ENCODE measurements around the gene AKR1D1. TPM values are rescaled to one million over a fixed set of nuclear protein-coding genes. Genes with fewer than 3 reads are reported as not detected.

AKR1D1 gene
- total RNA-seq, 4 donors from 2014 or later: 0.39 TPM; not detected in 3

- DNase-seq (ENCODE audit: low spot score in 2 of 2): no peak
- Histone ChIP-seq H3K9me3 (no peaks in the 10 kb centered on the region), H3K36me3 (no peaks in the 10 kb centered on the region), H3K27me3 (no peaks in the 10 kb centered on the region), H3K27ac (no peak overlapping the region), H3K4me1 (no peaks in the 10 kb centered on the region), H3K4me3 (no peak overlapping the region)
- TF ChIP-seq EP300 (IDR thresholded peaks at IDR 0.05): no peak
- no peak for TF ChIP-seq POLR2AphosphoS5 (IDR thresholded peaks at IDR 0.05)
- no peak for TF ChIP-seq POLR2A (IDR thresholded peaks at IDR 0.05)
- TF ChIP-seq, protein P1, sequence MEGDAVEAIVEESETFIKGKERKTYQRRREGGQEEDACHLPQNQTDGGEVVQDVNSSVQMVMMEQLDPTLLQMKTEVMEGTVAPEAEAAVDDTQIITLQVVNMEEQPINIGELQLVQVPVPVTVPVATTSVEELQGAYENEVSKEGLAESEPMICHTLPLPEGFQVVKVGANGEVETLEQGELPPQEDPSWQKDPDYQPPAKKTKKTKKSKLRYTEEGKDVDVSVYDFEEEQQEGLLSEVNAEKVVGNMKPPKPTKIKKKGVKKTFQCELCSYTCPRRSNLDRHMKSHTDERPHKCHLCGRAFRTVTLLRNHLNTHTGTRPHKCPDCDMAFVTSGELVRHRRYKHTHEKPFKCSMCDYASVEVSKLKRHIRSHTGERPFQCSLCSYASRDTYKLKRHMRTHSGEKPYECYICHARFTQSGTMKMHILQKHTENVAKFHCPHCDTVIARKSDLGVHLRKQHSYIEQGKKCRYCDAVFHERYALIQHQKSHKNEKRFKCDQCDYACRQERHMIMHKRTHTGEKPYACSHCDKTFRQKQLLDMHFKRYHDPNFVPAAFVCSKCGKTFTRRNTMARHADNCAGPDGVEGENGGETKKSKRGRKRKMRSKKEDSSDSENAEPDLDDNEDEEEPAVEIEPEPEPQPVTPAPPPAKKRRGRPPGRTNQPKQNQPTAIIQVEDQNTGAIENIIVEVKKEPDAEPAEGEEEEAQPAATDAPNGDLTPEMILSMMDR (IDR thresholded peaks at IDR 0.05): no peak
- WGBS: 81% methylated on average over 5 of the region's 5 CpGs
Measured at GRCh38 chr7:138105221-138105620, 29.0 kb downstream of the AKR1D1 start.

- Histone ChIP-seq H3K36me3 (no peaks in the 10 kb centered on the region), H3K4me1 (no peaks in the 10 kb centered on the region), H3K27me3 (no peaks in the 10 kb centered on the region), H3K27ac (no peak overlapping the region), H3K9me3 (no peaks in the 10 kb centered on the region), H3K4me3 (no peak overlapping the region)
- DNase-seq (ENCODE audit: low spot score in 2 of 2): no peak
- TF ChIP-seq EP300 (IDR thresholded peaks at IDR 0.05) (no peak), POLR2A (IDR thresholded peaks at IDR 0.05) (no peak), POLR2AphosphoS5 (IDR thresholded peaks at IDR 0.05) (no peak)
- TF ChIP-seq, protein P1 (IDR thresholded peaks at IDR 0.05): no peak
- 91% methylated on average over 3 of the region's 3 CpGs for WGBS
Measured at GRCh38 chr7:138115047-138115446, 38.8 kb downstream of the AKR1D1 start.

DNA sequence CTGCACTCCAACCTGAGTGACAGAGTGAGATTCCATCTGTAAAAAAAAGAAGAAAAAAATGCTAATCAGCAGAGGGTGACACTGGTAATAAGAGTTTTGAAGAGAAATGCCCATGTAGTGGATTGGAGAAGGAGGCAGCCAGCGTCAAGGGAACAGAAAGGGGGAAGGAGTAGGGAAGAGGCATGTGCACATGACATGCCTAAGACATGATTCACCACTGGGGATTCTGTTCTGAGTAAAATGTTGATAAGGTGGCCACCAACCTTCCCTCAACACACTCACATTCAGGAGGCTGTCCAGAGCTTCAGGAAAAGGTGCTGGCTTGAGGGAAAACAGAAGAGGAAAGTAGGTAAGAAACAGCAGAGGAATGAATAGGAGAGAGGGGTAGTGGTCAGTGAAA lies 39.9 kb downstream of the AKR1D1 start:
- no peak overlapping the region for H3K27ac ChIP-seq
- no peaks in the 10 kb centered on the region for H3K27me3 ChIP-seq
- no peaks in the 10 kb centered on the region for H3K9me3 ChIP-seq
- WGBS: 29% methylated on average over 1 of the region's 1 CpG
- no peaks in the 10 kb centered on the region for H3K4me1 ChIP-seq
- no peaks in the 10 kb centered on the region for H3K36me3 ChIP-seq
- no peak for DNase-seq (ENCODE audit: low spot score in 2 of 2)
- no peak overlapping the region for H3K4me3 ChIP-seq
- TF ChIP-seq, protein P1 (IDR thresholded peaks at IDR 0.05): no peak
- TF ChIP-seq EP300 (IDR thresholded peaks at IDR 0.05): no peak
- no peak for TF ChIP-seq POLR2A (IDR thresholded peaks at IDR 0.05)

DNA sequence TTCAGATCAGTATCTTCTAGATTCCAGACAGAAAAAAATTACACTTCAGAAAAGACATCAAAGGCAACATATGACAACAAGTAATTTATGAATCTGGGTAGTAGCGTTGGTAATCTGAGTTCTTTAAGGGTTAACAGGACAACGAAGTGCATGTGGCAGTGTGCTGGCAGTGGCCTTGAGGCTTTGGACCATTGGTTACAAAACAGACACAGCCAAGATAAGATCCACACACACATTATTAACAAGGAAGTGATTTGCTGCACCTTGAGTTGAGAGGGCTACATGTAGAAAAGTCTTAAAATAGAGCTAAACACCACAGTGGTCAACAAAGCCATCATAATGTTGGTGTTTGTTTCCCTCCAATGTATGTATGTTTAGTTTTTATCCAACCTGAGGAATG lies 40.6 kb downstream of the AKR1D1 start:
- DNase-seq (ENCODE audit: low spot score in 2 of 2): no peak
- no peaks in the 10 kb centered on the region for H3K4me1 ChIP-seq
- no peaks in the 10 kb centered on the region for H3K9me3 ChIP-seq
- H3K36me3 ChIP-seq: no peaks in the 10 kb centered on the region
- 35% methylated on average over 2 of the region's 2 CpGs for WGBS
- no peak overlapping the region for H3K27ac ChIP-seq
- TF ChIP-seq, protein P1 (IDR thresholded peaks at IDR 0.05): no peak
- TF ChIP-seq POLR2A (IDR thresholded peaks at IDR 0.05) (no peak), EP300 (IDR thresholded peaks at IDR 0.05) (no peak), POLR2AphosphoS5 (IDR thresholded peaks at IDR 0.05) (no peak)
- no peaks in the 10 kb centered on the region for H3K27me3 ChIP-seq
- no peak overlapping the region for H3K4me3 ChIP-seq

GRCh38 chr7:138120140-138120827 lies 44.0 kb downstream of the AKR1D1 start:
- H3K9me3 ChIP-seq: no peaks in the 10 kb centered on the region
- TF ChIP-seq EP300 (IDR thresholded peaks at IDR 0.05) (no peak), POLR2AphosphoS5 (IDR thresholded peaks at IDR 0.05) (no peak), POLR2A (IDR thresholded peaks at IDR 0.05) (no peak)
- TF ChIP-seq, protein P1 (IDR thresholded peaks at IDR 0.05): no peak
- H3K36me3 ChIP-seq: no peaks in the 10 kb centered on the region
- no peak overlapping the region for H3K4me3 ChIP-seq
- 86% methylated on average over 10 of the region's 10 CpGs for WGBS
- H3K4me1 ChIP-seq: no peaks in the 10 kb centered on the region
- no peaks in the 10 kb centered on the region for H3K27me3 ChIP-seq
- DNase-seq (ENCODE audit: low spot score in 2 of 2): no peak
- H3K27ac ChIP-seq: no peak overlapping the region
